Liver (tissue), 5 donors: ENCODE measurements around the gene DNAH17. TPM values are rescaled to one million over a fixed set of nuclear protein-coding genes. Genes with fewer than 3 reads are reported as not detected.

Source experiments
- polyA plus RNA-seq, 2 donors: library from polyadenylated mRNA; stranded (reverse) in 1 of 2; unstranded in 1 of 2; fragments of 200-250 nt in 1 of 2; fragments of >200 nt in 1 of 2; fragmentation: Nextera tagmentation in 1 of 2; extraction: Ambion mirVana in 1 of 2; gene quantifications; one replicate each; pipeline versions ENCODE4 v1.2.1 to v1.2.3, GENCODE V29; 2013 to 2015
- small RNA-seq: library from RNA; depleted of rRNA; stranded (forward); fragments of <200 nt; gene quantifications from one replicate; pipeline ENCODE3, GENCODE V24; 2014
- total RNA-seq, 2 donors: library from RNA; depleted of rRNA; stranded (reverse); fragments of >200 nt; gene quantifications; one replicate each; pipeline ENCODE4 v1.2.3, GENCODE V29; 2014
- donor health status: healthy.
- donor health status: healthy.
- donor health status: healthy.

The DNAH17 gene
- total and polyA plus RNA-seq, 4 donors: 0.09 to 0.79 TPM; not detected in 2

Small RNA genes lying within 50 kb of the gene (small RNA-seq; reads per million reads assigned to genes)
- gene RF00415 (not detected), gene RN7SL454P (not detected)

Other genes starting within 250 kb of the DNAH17 start
- 10 to 100 TPM; 16.1 to 48.0 TPM for gene SOCS3, start 217.3 kb downstream of the DNAH17 start, total RNA-seq
- 10 to 100 TPM; 12.2 to 20.5 TPM for gene SOCS3, start 217.3 kb downstream of the DNAH17 start, polyA plus RNA-seq
- 10 to 100 TPM; 13.5 to 24.1 TPM for gene PGS1, start 198.7 kb downstream of the DNAH17 start, total RNA-seq
- 10 to 100 TPM in 1 of 2 donors, 1 to 10 TPM in 1; 8.1 to 10.9 TPM for gene PGS1, start 198.7 kb downstream of the DNAH17 start, polyA plus RNA-seq
- gene CYTH1, start 204.9 kb upstream of the DNAH17 start, total RNA-seq: 10 to 100 TPM; 16.7 to 32.1 TPM
- 10 to 100 TPM; 15.4 to 24.5 TPM for gene CYTH1, start 204.9 kb upstream of the DNAH17 start, polyA plus RNA-seq